NCI-H446 treated with DMSO at 0.1 percent for 48 hours (cell line): ENCODE data around the gene HECTD3.
"Not testable (repeated sequence)": the region's sequence is repeated elsewhere in the genome, so short reads cannot be mapped to it uniquely, and the experiment has no call there.

Source experiments
- DNase-seq: peaks from one replicate; lab custom pipeline; 2025; lab: John Stamatoyannopoulos, UW

HECTD3 gene

GRCh38 chr1:44988531-44989156, 22.5 kb downstream of the HECTD3 start:
- DNase-seq, result no peak

- no peak for DNase-seq
These were observed 25.3 kb downstream of the HECTD3 start for GRCh38 chr1:44985747-44986359.

- DNase-seq, result not testable (repeated sequence)
These were observed 33.8 kb downstream of the HECTD3 start for GRCh38 chr1:44977372-44977771.

GRCh38 chr1:44976252-44976651, 34.9 kb downstream of the HECTD3 start:
- no peak for DNase-seq

GRCh38 chr1:44973645-44974044, 37.5 kb downstream of the HECTD3 start:
- DNase-seq, result no peak

GRCh38 chr1:44970317-44970716, 40.8 kb downstream of the HECTD3 start:
- no peak for DNase-seq

GRCh38 chr1:44964396-44964795, 46.7 kb downstream of the HECTD3 start:
- DNase-seq, result no peak

GRCh38 chr1:44962729-44963128, 48.4 kb downstream of the HECTD3 start:
- DNase-seq, result peak; percentile 39

- not testable (repeated sequence) for DNase-seq
These were observed 49.1 kb downstream of the HECTD3 start for GRCh38 chr1:44962022-44962421.

- not testable (repeated sequence) for DNase-seq
These were observed 53.6 kb downstream of the HECTD3 start for GRCh38 chr1:44957566-44957965.

- DNase-seq, result not testable (repeated sequence)
These were observed 55.0 kb downstream of the HECTD3 start for GRCh38 chr1:44956077-44956476.
